ENCODE results near the gene RHBDD1. TPM values are rescaled to one million over a fixed set of nuclear protein-coding genes. Genes with fewer than 3 reads are reported as not detected.

The RHBDD1 gene
- polyA plus RNA-seq, 1 donor from 2014 or later: 5.4 TPM

- Histone ChIP-seq H2AFZ (ENCODE audit: low read depth, low read length) (no peak overlapping the region), H3F3A (ENCODE audit: insufficient read depth, low read length, poor library complexity, severe bottlenecking) (no peaks in the 10 kb centered on the region), H3K9me3 (ENCODE audit: low read length) (no peaks in the 10 kb centered on the region), H3K27me3 (ENCODE audit: insufficient read depth, low read depth, low read length) (no peaks in the 10 kb centered on the region), H3K27ac (ENCODE audit: low read length) (no peak overlapping the region), H3K79me2 (replicated peaks; ENCODE audit: insufficient read depth, low read length) (no peaks in the 10 kb centered on the region), H3K4me2 (ENCODE audit: low read length) (no peak overlapping the region), H3K9me2 (ENCODE audit: insufficient read depth, low read length) (no peaks in the 10 kb centered on the region), H3K9ac (ENCODE audit: low read length) (no peak overlapping the region), H3K4me3 (ENCODE audit: low read length) (no peak overlapping the region), H3K36me3 (ENCODE audit: insufficient read depth, low read length) (peaks cover 5% of the 10 kb centered on the region), H4K20me1 (ENCODE audit: insufficient read depth) (no peaks in the 10 kb centered on the region)
- TF ChIP-seq MXI1 (conservative IDR thresholded peaks at IDR 0.05; ENCODE audit: poor library complexity, severe bottlenecking) (no peak), TAF1 (IDR thresholded peaks at IDR 0.05; ENCODE audit: low read depth) (no peak), SMC3 (conservative IDR thresholded peaks at IDR 0.05; ENCODE audit: poor library complexity) (no peak), RAD21 (conservative IDR thresholded peaks at IDR 0.05) (no peak), EP300 (conservative IDR thresholded peaks at IDR 0.05; ENCODE audit: poor library complexity, severe bottlenecking) (no peak), POLR2AphosphoS5 (IDR thresholded peaks at IDR 0.05) (no peak), EZH2 (IDR thresholded peaks at IDR 0.05; ENCODE audit: borderline replicate concordance, insufficient read depth, low read length, poor library complexity, severe bottlenecking) (no peak), CTCF (IDR thresholded peaks at IDR 0.05; ENCODE audit: poor library complexity, severe bottlenecking) (no peak), REST (IDR thresholded peaks at IDR 0.05; ENCODE audit: borderline replicate concordance) (no peak)
Measured at GRCh38 chr2:226970362-226970761, 134.5 kb downstream of the RHBDD1 start.

GRCh38 chr2:226971084-226971483 is 135.2 kb downstream of the RHBDD1 start:
- no peaks in the 10 kb centered on the region for H3K79me2 ChIP-seq (replicated peaks; ENCODE audit: insufficient read depth, low read length)
- H3K9me3 ChIP-seq (ENCODE audit: low read length): no peaks in the 10 kb centered on the region
- H3K27ac ChIP-seq (ENCODE audit: low read length): no peak overlapping the region
- H3K4me3 ChIP-seq (ENCODE audit: low read length): no peak overlapping the region
- no peaks in the 10 kb centered on the region for H3K27me3 ChIP-seq (ENCODE audit: insufficient read depth, low read depth, low read length)
- no peak for TF ChIP-seq EZH2 (IDR thresholded peaks at IDR 0.05; ENCODE audit: borderline replicate concordance, insufficient read depth, low read length, poor library complexity, severe bottlenecking)
- TF ChIP-seq MXI1 (conservative IDR thresholded peaks at IDR 0.05; ENCODE audit: poor library complexity, severe bottlenecking): no peak
- TF ChIP-seq EP300 (conservative IDR thresholded peaks at IDR 0.05; ENCODE audit: poor library complexity, severe bottlenecking): no peak
- TF ChIP-seq SMC3 (conservative IDR thresholded peaks at IDR 0.05; ENCODE audit: poor library complexity): no peak
- no peak for TF ChIP-seq POLR2AphosphoS5 (IDR thresholded peaks at IDR 0.05)
- TF ChIP-seq RAD21 (conservative IDR thresholded peaks at IDR 0.05): no peak
- TF ChIP-seq CTCF (IDR thresholded peaks at IDR 0.05; ENCODE audit: poor library complexity, severe bottlenecking): no peak
- TF ChIP-seq TAF1 (IDR thresholded peaks at IDR 0.05; ENCODE audit: low read depth): no peak
- TF ChIP-seq REST (IDR thresholded peaks at IDR 0.05; ENCODE audit: borderline replicate concordance): no peak
- H3F3A ChIP-seq (ENCODE audit: insufficient read depth, low read length, poor library complexity, severe bottlenecking): no peaks in the 10 kb centered on the region
- no peaks in the 10 kb centered on the region for H3K9me2 ChIP-seq (ENCODE audit: insufficient read depth, low read length)
- H3K36me3 ChIP-seq (ENCODE audit: insufficient read depth, low read length): peaks cover 5% of the 10 kb centered on the region
- H2AFZ ChIP-seq (ENCODE audit: low read depth, low read length): no peak overlapping the region
- H3K4me2 ChIP-seq (ENCODE audit: low read length): no peak overlapping the region
- H3K9ac ChIP-seq (ENCODE audit: low read length): no peak overlapping the region
- no peaks in the 10 kb centered on the region for H4K20me1 ChIP-seq (ENCODE audit: insufficient read depth)
